ENCODE measurements around the gene E2F7.
"Not testable (repeated sequence)": the region's sequence is repeated elsewhere in the genome, so short reads cannot be mapped to it uniquely, and the experiment has no call there.

E2F7 gene

DNA sequence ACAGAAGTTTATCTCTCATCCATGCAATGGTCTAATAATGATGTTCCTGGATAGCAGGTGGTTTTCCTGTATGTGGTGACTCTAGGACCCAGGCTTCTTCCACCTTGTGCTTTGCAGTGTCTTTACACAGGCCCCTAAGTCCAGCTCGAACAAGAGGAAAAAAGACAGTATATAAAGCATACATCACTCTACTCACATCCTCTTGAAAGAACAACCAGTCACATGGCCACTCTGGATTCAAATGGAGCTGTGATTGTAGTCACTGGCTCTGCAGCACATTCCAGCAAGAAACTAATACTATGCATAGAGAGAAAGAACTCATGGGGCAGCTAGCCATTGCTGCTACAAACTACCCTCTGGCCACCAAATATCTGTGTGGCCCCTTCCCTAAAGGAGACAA, 11.5 kb upstream of the E2F7 start:
- Histone ChIP-seq H2AFZ (ENCODE audit: low read length) (no peak overlapping the region), H3K36me3 (ENCODE audit: insufficient read depth, low read length) (no peaks in the 10 kb centered on the region), H3K79me2 (ENCODE audit: insufficient read depth, low read length) (no peaks in the 10 kb centered on the region), H3K27me3 (ENCODE audit: insufficient read depth, low read length) (no peaks in the 10 kb centered on the region), H3F3A (ENCODE audit: insufficient read depth, low read length) (no peaks in the 10 kb centered on the region), H3K9me2 (ENCODE audit: low read depth, low read length) (no peaks in the 10 kb centered on the region), H3K9ac (ENCODE audit: low read length) (no peak overlapping the region), H3K4me3 (ENCODE audit: low read depth, low read length, poor library complexity, severe bottlenecking) (no peak overlapping the region), H3K4me2 (ENCODE audit: low read length) (no peak overlapping the region), H3K27ac (ENCODE audit: low read depth, low read length, poor library complexity, severe bottlenecking) (no peak overlapping the region), H3K9me3 (ENCODE audit: low read length) (no peaks in the 10 kb centered on the region), H3K4me1 (ENCODE audit: insufficient read depth, low read length, severe bottlenecking) (no peaks in the 10 kb centered on the region), H4K20me1 (ENCODE audit: insufficient read depth, low read length) (no peaks in the 10 kb centered on the region)
- no peak for TF ChIP-seq EZH2 (IDR thresholded peaks at IDR 0.05; ENCODE audit: borderline replicate concordance, low read length)
- TF ChIP-seq, protein P1, sequence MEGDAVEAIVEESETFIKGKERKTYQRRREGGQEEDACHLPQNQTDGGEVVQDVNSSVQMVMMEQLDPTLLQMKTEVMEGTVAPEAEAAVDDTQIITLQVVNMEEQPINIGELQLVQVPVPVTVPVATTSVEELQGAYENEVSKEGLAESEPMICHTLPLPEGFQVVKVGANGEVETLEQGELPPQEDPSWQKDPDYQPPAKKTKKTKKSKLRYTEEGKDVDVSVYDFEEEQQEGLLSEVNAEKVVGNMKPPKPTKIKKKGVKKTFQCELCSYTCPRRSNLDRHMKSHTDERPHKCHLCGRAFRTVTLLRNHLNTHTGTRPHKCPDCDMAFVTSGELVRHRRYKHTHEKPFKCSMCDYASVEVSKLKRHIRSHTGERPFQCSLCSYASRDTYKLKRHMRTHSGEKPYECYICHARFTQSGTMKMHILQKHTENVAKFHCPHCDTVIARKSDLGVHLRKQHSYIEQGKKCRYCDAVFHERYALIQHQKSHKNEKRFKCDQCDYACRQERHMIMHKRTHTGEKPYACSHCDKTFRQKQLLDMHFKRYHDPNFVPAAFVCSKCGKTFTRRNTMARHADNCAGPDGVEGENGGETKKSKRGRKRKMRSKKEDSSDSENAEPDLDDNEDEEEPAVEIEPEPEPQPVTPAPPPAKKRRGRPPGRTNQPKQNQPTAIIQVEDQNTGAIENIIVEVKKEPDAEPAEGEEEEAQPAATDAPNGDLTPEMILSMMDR (IDR thresholded peaks at IDR 0.05; ENCODE audit: low read length), result no peak

- H3K9me2 ChIP-seq (ENCODE audit: low read depth, low read length); H2AFZ ChIP-seq (ENCODE audit: low read length): not testable (repeated sequence)
These were observed 8.5 kb upstream of the E2F7 start for GRCh38 chr12:77073894-77074293.

GRCh38 chr12:77072833-77073495, 7.6 kb upstream of the E2F7 start:
- Histone ChIP-seq H3K9ac (ENCODE audit: low read length) (no peak overlapping the region), H3K4me3 (ENCODE audit: low read depth, low read length, poor library complexity, severe bottlenecking) (no peak overlapping the region), H4K20me1 (ENCODE audit: insufficient read depth, low read length) (no peaks in the 10 kb centered on the region), H3K4me1 (ENCODE audit: insufficient read depth, low read length, severe bottlenecking) (no peaks in the 10 kb centered on the region), H3K9me3 (ENCODE audit: low read length) (no peaks in the 10 kb centered on the region), H3K36me3 (ENCODE audit: insufficient read depth, low read length) (no peaks in the 10 kb centered on the region), H2AFZ (ENCODE audit: low read length) (no peak overlapping the region), H3K27ac (ENCODE audit: low read depth, low read length, poor library complexity, severe bottlenecking) (no peak overlapping the region), H3F3A (ENCODE audit: insufficient read depth, low read length) (no peaks in the 10 kb centered on the region), H3K4me2 (ENCODE audit: low read length) (no peak overlapping the region), H3K9me2 (ENCODE audit: low read depth, low read length) (no peaks in the 10 kb centered on the region), H3K27me3 (ENCODE audit: insufficient read depth, low read length) (no peaks in the 10 kb centered on the region), H3K79me2 (ENCODE audit: insufficient read depth, low read length) (no peaks in the 10 kb centered on the region)
- no peak for TF ChIP-seq EZH2 (IDR thresholded peaks at IDR 0.05; ENCODE audit: borderline replicate concordance, low read length)
- TF ChIP-seq, protein P1 (IDR thresholded peaks at IDR 0.05; ENCODE audit: low read length), result no peak

More at GRCh38 chr12:77073894-77074293, 8.5 kb upstream of the E2F7 start:
- not testable (repeated sequence) for H3K79me2 ChIP-seq (ENCODE audit: insufficient read depth, low read length); H3K4me3 ChIP-seq (ENCODE audit: low read depth, low read length, poor library complexity, severe bottlenecking); H4K20me1 ChIP-seq (ENCODE audit: insufficient read depth, low read length); H3K9ac ChIP-seq (ENCODE audit: low read length); H3K27me3 ChIP-seq (ENCODE audit: insufficient read depth, low read length); H3K27ac ChIP-seq (ENCODE audit: low read depth, low read length, poor library complexity, severe bottlenecking); H3K36me3 ChIP-seq (ENCODE audit: insufficient read depth, low read length); H3K9me3 ChIP-seq (ENCODE audit: low read length); H3F3A ChIP-seq (ENCODE audit: insufficient read depth, low read length); H3K4me2 ChIP-seq (ENCODE audit: low read length); H3K4me1 ChIP-seq (ENCODE audit: insufficient read depth, low read length, severe bottlenecking)

DNA sequence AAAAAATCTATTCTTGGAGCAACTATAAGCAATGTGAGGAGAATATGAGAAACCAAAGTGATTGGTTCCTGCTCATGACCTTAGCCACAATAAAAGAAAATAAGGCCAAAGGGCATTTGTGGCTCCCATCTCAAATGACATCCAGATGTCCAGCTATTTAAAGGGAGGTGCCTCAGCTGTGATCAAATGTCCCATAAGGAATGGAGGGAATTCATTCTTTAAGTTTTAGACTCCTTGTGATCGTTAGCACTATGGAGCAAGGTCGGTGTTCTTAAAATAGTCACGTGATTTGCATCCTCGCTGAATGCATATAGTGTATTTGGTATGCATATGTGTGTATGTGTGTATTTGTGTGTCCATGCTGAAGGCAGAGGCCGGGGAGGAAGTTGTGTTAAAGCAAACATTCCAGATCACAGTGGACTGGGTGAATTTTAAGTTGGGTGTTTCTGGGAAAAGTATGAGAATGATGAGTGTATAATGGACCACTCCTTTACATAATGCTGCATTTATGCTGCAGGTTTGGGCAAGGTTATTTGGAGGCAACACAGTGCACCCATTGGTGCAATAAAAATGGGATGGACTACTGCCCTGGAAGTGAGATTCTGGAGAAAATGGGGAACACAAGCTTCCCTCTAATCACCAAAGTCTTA, 5.6 kb upstream of the E2F7 start:
- Histone ChIP-seq H3K79me2 (ENCODE audit: insufficient read depth, low read length) (no peaks in the 10 kb centered on the region), H3K4me3 (ENCODE audit: low read depth, low read length, poor library complexity, severe bottlenecking) (no peak overlapping the region), H3K27ac (ENCODE audit: low read depth, low read length, poor library complexity, severe bottlenecking) (no peak overlapping the region), H3K9ac (ENCODE audit: low read length) (no peak overlapping the region), H4K20me1 (ENCODE audit: insufficient read depth, low read length) (no peaks in the 10 kb centered on the region), H3K9me3 (ENCODE audit: low read length) (no peaks in the 10 kb centered on the region), H3K4me2 (ENCODE audit: low read length) (no peak overlapping the region), H3K9me2 (ENCODE audit: low read depth, low read length) (no peaks in the 10 kb centered on the region), H3F3A (ENCODE audit: insufficient read depth, low read length) (no peaks in the 10 kb centered on the region), H3K36me3 (ENCODE audit: insufficient read depth, low read length) (no peaks in the 10 kb centered on the region), H3K4me1 (ENCODE audit: insufficient read depth, low read length, severe bottlenecking) (peaks cover 6% of the 10 kb centered on the region), H3K27me3 (ENCODE audit: insufficient read depth, low read length) (no peaks in the 10 kb centered on the region), H2AFZ (ENCODE audit: low read length) (no peak overlapping the region)
- TF ChIP-seq, protein P1 (IDR thresholded peaks at IDR 0.05; ENCODE audit: low read length), result no peak
- TF ChIP-seq EZH2 (IDR thresholded peaks at IDR 0.05; ENCODE audit: borderline replicate concordance, low read length), result no peak

Measured in OCI-LY1 (cell line).